HCT116 (cell line): ENCODE measurements around the gene LYL1. TPM values are rescaled to one million over a fixed set of nuclear protein-coding genes. Genes with fewer than 3 reads are reported as not detected.
"Not testable (repeated sequence)": the region's sequence is repeated elsewhere in the genome, so short reads cannot be mapped to it uniquely, and the experiment has no call there.

Source experiments
- ATAC-seq: fragments of 200-7000 bp; cut with Tn5 transposase; 2 replicates; pipeline ENCODE4 v1.9.1; 2020; ENCODE audit warnings: mild to moderate bottlenecking, moderate library complexity
- BruUV-seq: library from RNA; stranded (reverse); fragments of 400-500 nt; replicated peaks from 2 replicates; lab custom pipeline; 2021; lab: Mats Ljungman, UMichigan
- CTCF ChIA-PET: fragments of 300-600 bp; sonication (Branson Sonifier 250); formaldehyde crosslinking; loops from one replicate; lab custom pipeline; 2021; ENCODE audit warnings: antibody characterized with exemption; lab: Charles Lee
- POLR2A ChIA-PET: fragments of 300-600, 350-600 bp; sonication (Branson Sonifier 250); formaldehyde crosslinking; loops from one replicate; lab custom pipeline; 2021; ENCODE audit warnings: antibody characterized with exemption; lab: Charles Lee
- RAD21 ChIA-PET, 2 experiments: fragments of 300-600 bp; sonication (Branson Sonifier 250); formaldehyde crosslinking; loops; one replicate each; lab custom pipeline; 2023; ENCODE audit warnings: low total read pairs in 2 of 2; ENCODE audit not compliant: uncharacterized antibody in 2 of 2, unreplicated experiment in 2 of 2, low non-redundant PET in 1 of 2; lab: Charles Lee
- DNase-seq: peaks from one replicate; pipeline ENCODE4 v3.0.0-alpha.2; 2010; ENCODE audit warnings: low read depth, low spot score
- H2AFZ ChIP-seq: fragments of 200-600 bp; shearing (Covaris generic), sonication (generic); 2 replicates; pipeline ENCODE4 v1.6.1; 2017; ENCODE audit warnings: low read depth, mixed run types, mixed read lengths, antibody characterized with exemption, low read length; ENCODE audit not compliant: poor library complexity, severe bottlenecking
- H3K27ac ChIP-seq: 2 replicates; pipeline ENCODE4 v1.5.1; 2012; ENCODE audit warnings: low read depth, low read length
- H3K27me3 ChIP-seq: fragments of 200-600 bp; sonication (generic); 2 replicates; pipeline ENCODE4 v1.6.1; 2016; ENCODE audit warnings: mixed run types, low read length, mixed read lengths; ENCODE audit not compliant: insufficient read depth
- H3K36me3 ChIP-seq, 2 experiments: fragments of 200-500 bp in 1 of 2; fragments of 200-600 bp in 1 of 2; sonication (Bioruptor generic) in 1 of 2; sonication (generic) in 1 of 2; 2 replicates each; pipeline versions ENCODE4 v1.5.1 to v1.6.1; 2014 to 2016; ENCODE audit warnings: low read length in 2 of 2, inconsistent platforms in 1 of 2, mixed read lengths in 1 of 2, mixed run types in 1 of 2; ENCODE audit not compliant: insufficient read depth in 2 of 2, control insufficient read depth in 1 of 2
- H3K4me1 ChIP-seq, 2 experiments: fragments of 200-600 bp in 1 of 2; sonication (generic) in 1 of 2; 2 replicates each; pipeline versions ENCODE4 v1.5.1 to v1.6.1; 2012 to 2017; ENCODE audit warnings: low read length in 2 of 2, inconsistent platforms in 1 of 2, mild to moderate bottlenecking in 1 of 2, mixed read lengths in 1 of 2, mixed run types in 1 of 2, moderate library complexity in 1 of 2; ENCODE audit not compliant: insufficient read depth in 2 of 2, control insufficient read depth in 1 of 2
- H3K4me2 ChIP-seq: fragments of 200-600 bp; sonication (generic); 2 replicates; pipeline ENCODE4 v1.6.1; 2017; ENCODE audit warnings: mixed run types, low read length, mixed read lengths
- H3K4me3 ChIP-seq, 2 experiments: fragments of 200-600 bp in 1 of 2; sonication (generic) in 1 of 2; replicated peaks in 1 of 2; 2 replicates each; pipeline ENCODE4 v1.5.1; 2011 to 2016; ENCODE audit warnings: low read length in 2 of 2, control low read depth in 1 of 2, low read depth in 1 of 2, mild to moderate bottlenecking in 1 of 2, mixed read lengths in 1 of 2, mixed run types in 1 of 2
- H3K79me2 ChIP-seq: fragments of 200-600 bp; sonication (generic); 2 replicates; pipeline ENCODE4 v1.6.1; 2017; ENCODE audit warnings: mild to moderate bottlenecking, mixed run types, low read length, moderate library complexity, mixed read lengths; ENCODE audit not compliant: insufficient read depth
- H3K9ac ChIP-seq: fragments of 200-600 bp; sonication (generic); 2 replicates; pipeline ENCODE4 v1.6.1; 2016; ENCODE audit warnings: low read length, mixed read lengths
- H3K9me2 ChIP-seq: fragments of 200-600 bp; sonication (generic), shearing (Covaris generic); 2 replicates; pipeline ENCODE4 v1.6.1; 2017; ENCODE audit warnings: mixed run types, mild to moderate bottlenecking, moderate library complexity; ENCODE audit not compliant: insufficient read depth
- H3K9me3 ChIP-seq, 2 experiments: fragments of 200-500 bp in 1 of 2; fragments of 200-600 bp in 1 of 2; sonication (Bioruptor generic) in 1 of 2; sonication (generic) in 1 of 2; 2 replicates each; pipeline ENCODE4 v1.6.1; 2014 to 2017; ENCODE audit warnings: low read length in 2 of 2, mixed read lengths in 2 of 2, inconsistent platforms in 1 of 2, low read depth in 1 of 2, mild to moderate bottlenecking in 1 of 2, mixed run types in 1 of 2, moderate library complexity in 1 of 2; ENCODE audit not compliant: control insufficient read depth in 1 of 2, insufficient read depth in 1 of 2
- H4K20me1 ChIP-seq: fragments of 200-600 bp; sonication (generic), shearing (Covaris generic); 2 replicates; pipeline ENCODE4 v1.6.1; 2017; ENCODE audit warnings: mixed run types, mild to moderate bottlenecking, moderate library complexity; ENCODE audit not compliant: insufficient read depth
- CBX3 ChIP-seq: IDR thresholded peaks from 2 replicates; pipeline ENCODE4 v1.6.1; 2012; ENCODE audit warnings: low read depth
- POLR2A ChIP-seq: IDR thresholded peaks from 2 replicates; pipeline ENCODE4 v1.7.0; 2011; ENCODE audit warnings: borderline replicate concordance; ENCODE audit not compliant: insufficient read depth, insufficient read length; ENCODE audit errors: extremely low read depth
- YY1 ChIP-seq: IDR thresholded peaks from 2 replicates; pipeline ENCODE4 v1.6.1; 2011; ENCODE audit warnings: low read length, low read depth, moderate library complexity, mild to moderate bottlenecking; ENCODE audit not compliant: insufficient replicate concordance; ENCODE audit errors: extremely low read depth
- intact Hi-C: fragments of 100-400 bp; cut with micrococcal nuclease; formaldehyde crosslinking; loops from 2 replicates; pipeline ENCODE4 v1.10.0; 2022
- total RNA-seq: library from RNA; stranded (reverse); gene quantifications from one replicate; pipeline ENCODE4 v1.2.1, GENCODE V29; 2021; ENCODE audit not compliant: unreplicated experiment

LYL1 gene
- total RNA-seq, 1 experiment from 2014 or later: 2.6 TPM

DNA sequence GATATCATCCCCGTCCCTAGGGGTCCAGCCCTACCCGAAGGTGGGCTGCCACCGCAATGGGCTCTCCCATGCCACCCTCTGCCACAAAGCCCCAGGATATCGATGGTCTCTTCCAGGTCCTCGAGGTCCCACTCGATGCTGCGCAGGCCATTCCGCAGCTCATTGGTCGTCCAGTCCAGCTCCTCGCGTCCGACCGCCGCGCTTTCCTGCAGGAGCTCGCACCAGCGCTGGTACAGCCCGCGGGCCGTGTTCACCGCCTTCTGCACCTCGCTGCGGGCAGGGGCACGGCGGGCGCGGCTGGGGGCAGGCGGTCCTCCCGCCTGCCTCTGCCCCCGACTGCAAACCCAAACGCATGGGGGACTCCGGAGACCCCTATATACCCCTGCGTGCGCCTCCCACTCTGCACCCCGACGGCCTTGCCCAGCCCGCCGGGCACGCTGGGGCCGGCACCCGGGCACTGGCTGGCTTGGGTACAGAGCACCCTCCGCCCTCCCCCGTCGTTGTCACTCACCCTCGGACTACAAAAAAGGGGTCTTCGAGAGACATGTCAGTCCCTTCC lies 47.0 kb upstream of the LYL1 start:
- ATAC-seq: peak; percentile 2
- Histone ChIP-seq H3K4me3 (peak overlapping the region; percentile 84 to 98), H3K36me3 (peaks cover 0 to 15% of the 10 kb centered on the region in 2 experiments; a peak in 2 of 4 replicates), H3K27ac (peak overlapping the region; percentile 94), H3K4me1 (peaks cover 34 to 66% of the 10 kb centered on the region in 2 experiments)
- CTCF ChIA-PET: interaction anchor here (0.9 to 1.1 kb wide), 3 partner anchors 55 to 172 kb away, joined by 3 to 4 read pairs (median 4); no protein-coding TSS in a partner anchor
- TF ChIP-seq YY1 (no peak), CBX3 (no peak), POLR2A (peak; percentile 15)
- TF ChIP-seq, all 23 proteins: peak for 1
- ChIA-PET POLR2A (interaction anchor here (0.6 to 2.5 kb wide), 7 partner anchors 12 to 93 kb away, joined by 3 to 11 read pairs (median 4); no protein-coding TSS in a partner anchor), RAD21 (interaction anchor here in 1 of 2 experiments (0.6 to 1.1 kb wide), 3 partner anchors 49 to 193 kb away, joined by 3 to 6 read pairs (median 4); no protein-coding TSS in a partner anchor)
- intact Hi-C loops: loop anchor here (2.0 to 5.0 kb wide), 3 partner anchors 33 to 698 kb away; partner anchors contain the start of gene TRMT1
- no peaks in the 10 kb centered on the region for H3K27me3 ChIP-seq
- peak overlapping the region; percentile 99 for H3K4me2 ChIP-seq
- DNase-seq: no peak
- peaks cover 61% of the 10 kb centered on the region for H3K79me2 ChIP-seq
- BruUV-seq: no TSS peak
- peaks cover 12% of the 10 kb centered on the region; the same call in 1 of the 2 replicates for H4K20me1 ChIP-seq
- H3K9me3 ChIP-seq: no peaks in the 10 kb centered on the region
- peak overlapping the region; percentile 100 for H3K9ac ChIP-seq
- no peak overlapping the region for H2AFZ ChIP-seq
- H3K9me2 ChIP-seq: no peaks in the 10 kb centered on the region

- peak overlapping the region; percentile 84 to 98 for H3K4me3 ChIP-seq
- H3K36me3 ChIP-seq: peaks cover 0 to 19% of the 10 kb centered on the region in 2 experiments; a peak in 3 of 4 replicates
- H3K4me1 ChIP-seq: peaks cover 39 to 66% of the 10 kb centered on the region in 2 experiments
- H3K27me3 ChIP-seq, H2AFZ ChIP-seq, H4K20me1 ChIP-seq, BruUV-seq, ATAC-seq, intact Hi-C loops, DNase-seq, H3K9me2 ChIP-seq, H3K9me3 ChIP-seq: not testable (repeated sequence)
- peak overlapping the region; percentile 100 for H3K9ac ChIP-seq
- ChIA-PET CTCF (interaction anchor here (1.0 to 1.1 kb wide), 2 partner anchors 89 to 171 kb away, joined by 3 to 4 read pairs; no protein-coding TSS in a partner anchor), POLR2A (interaction anchor here (1.1 to 2.5 kb wide), 3 partner anchors 15 to 83 kb away, joined by 3 to 11 read pairs (median 5); no protein-coding TSS in a partner anchor), RAD21 (interaction anchor here in 1 of 2 experiments (1.1 kb wide), 1 partner anchor 48 kb away, joined by 6 read pairs; no protein-coding TSS in a partner anchor)
- peaks cover 61% of the 10 kb centered on the region for H3K79me2 ChIP-seq
- peak overlapping the region; percentile 99 for H3K4me2 ChIP-seq
- peak overlapping the region; percentile 94 for H3K27ac ChIP-seq
Measured at GRCh38 chr19:13149173-13149627, 46.5 kb upstream of the LYL1 start.
